GM15510 (cell line): ENCODE measurements around the gene SH3RF1.

Experiments
- POLR2A ChIP-seq: IDR thresholded peaks from 3 replicates; pipeline ENCODE4 v1.6.1; 2011; ENCODE audit warnings: borderline replicate concordance; ENCODE audit not compliant: insufficient read length; ENCODE audit errors: extremely low read depth

SH3RF1 gene

DNA sequence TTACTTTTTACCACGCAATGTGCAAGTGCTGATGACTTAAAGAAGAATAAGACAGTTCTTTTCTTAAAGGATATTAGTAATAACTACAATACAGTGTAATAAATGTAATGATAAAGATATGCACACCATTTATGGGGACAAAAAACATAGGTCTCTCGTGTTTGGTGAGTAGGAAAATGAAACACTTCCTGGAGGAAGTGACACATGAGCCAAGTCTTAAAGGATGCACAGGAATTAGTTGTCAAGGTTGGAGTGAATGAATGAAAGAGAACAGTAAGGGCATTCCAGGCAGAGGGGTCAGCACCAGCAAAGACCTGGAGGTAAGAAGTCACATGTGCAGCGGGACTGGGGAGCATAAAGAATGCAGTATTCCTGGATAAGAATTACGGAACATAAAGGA is 112.7 kb downstream of the SH3RF1 start:
- TF ChIP-seq POLR2A, result no peak

DNA sequence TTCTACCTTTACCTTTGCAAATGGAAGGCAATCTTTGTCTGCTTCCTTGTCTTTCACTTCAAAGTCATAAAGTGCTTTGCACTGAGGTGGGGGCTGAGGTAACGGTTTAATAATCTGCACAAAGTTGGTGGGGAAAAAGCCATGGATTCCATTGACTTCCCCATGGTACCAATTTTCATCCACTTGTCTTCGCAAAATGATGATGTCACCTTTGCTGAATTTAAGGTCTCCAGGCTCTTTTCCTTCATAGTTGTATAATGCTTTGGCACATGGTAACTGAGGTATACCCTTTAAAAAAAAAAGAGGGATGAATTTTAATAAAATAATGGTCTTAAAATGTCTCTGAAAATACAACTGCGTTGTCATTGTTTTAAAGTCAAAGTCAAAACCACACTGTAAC is 114.4 kb downstream of the SH3RF1 start:
- no peak for TF ChIP-seq POLR2A

DNA sequence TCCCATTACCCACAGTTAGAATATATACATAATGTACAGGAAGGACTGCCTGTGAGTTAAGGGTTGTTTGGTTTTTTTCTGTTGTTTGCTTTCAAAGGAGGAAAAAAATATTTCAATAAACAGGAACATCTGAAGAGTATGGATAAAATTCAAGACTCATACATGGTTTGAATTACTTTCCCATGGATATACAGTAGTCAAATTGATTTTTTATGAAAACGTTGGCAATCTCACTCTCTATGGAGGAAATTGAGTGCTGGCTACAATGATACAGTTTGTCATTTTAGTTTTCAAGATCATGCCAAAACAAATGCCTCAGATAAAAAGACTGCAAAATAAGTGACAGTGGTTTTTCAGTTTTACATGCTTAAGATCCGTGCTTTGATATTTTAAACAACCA is 116.6 kb downstream of the SH3RF1 start:
- no peak for TF ChIP-seq POLR2A

DNA sequence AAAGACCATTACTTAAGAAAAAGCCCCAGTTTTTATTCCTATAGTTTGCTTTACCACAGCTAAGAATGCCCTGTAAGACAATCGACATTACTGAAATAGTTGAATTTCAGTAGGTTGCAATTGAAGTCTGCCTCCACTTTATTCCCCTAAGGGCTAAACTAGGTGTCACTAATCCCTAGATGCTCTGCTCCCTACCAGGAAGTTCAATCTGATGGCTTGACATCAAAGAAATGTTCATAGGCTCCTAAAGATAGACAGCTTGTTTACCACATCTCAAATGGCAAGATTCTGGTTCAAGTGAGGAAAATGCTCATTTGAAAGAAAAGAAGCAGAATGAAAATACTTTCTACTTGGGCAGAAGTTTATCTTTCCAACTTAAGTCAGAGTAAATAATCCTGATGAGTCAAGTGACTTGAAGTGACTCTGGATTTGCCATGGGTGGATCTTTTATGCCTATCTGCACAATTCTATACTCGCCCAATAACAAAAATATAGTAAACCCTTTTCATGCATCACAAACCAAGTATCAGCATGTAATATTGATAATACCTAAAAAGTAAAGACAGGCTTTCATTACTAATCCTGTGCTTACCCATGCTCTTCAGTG is 117.2 kb downstream of the SH3RF1 start:
- no peak for TF ChIP-seq POLR2A

DNA sequence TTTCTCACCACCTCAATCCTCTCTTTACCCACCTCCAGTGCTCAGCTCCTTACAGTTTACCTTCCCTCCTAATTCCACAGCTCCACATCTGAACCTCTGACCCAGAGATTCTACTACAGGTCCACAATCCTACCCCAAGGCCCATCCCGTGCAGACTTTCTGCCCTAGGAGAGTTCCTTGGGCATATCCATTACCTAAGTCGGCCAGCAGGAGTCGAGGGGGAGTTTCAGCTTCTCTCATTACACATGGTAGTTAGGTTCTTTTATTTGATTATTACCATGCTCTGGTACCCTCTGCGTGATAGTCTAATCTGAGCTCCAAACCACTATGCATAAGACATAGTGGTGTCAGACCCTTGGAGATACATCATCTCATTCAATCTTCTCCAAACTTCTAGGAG is 117.9 kb downstream of the SH3RF1 start:
- no peak for TF ChIP-seq POLR2A

DNA sequence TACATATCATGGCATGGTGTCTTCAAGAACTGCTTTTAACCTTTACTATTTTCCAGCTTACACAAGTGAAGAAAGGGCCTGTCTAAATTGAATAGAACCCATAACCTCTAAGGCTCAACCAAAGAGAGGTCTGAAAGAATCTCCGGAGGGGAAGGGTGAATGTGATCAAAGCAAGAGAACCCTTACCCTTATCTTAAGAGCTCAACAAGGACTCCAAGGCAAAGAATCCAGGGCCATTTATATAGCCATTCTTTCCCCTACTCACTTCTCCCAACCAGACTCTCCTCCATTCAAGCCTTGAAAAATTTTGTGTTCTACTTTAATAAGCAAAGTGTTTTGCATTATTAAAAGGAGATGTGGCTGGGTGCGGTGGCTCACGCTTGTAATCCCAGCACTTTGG is 118.7 kb downstream of the SH3RF1 start:
- TF ChIP-seq POLR2A, result no peak

DNA sequence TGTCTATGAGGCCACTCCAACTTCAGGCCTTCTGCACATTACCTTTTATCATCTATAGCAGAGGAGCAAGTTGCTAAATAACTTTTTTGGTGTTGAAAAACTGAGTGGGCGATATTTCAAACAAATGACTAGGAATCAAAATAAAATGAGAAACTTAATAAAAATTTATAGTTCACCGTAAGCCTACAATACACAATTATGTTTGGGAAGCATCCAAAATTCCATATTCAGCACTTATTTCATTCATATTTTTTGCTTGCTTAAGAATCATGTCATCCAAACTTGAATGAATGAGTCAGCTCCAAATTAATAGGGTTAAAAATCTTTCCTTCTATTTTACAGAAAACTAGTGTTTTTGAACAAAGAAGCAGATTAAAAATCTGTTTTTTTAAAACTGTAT is 119.1 kb downstream of the SH3RF1 start:
- no peak for TF ChIP-seq POLR2A

DNA sequence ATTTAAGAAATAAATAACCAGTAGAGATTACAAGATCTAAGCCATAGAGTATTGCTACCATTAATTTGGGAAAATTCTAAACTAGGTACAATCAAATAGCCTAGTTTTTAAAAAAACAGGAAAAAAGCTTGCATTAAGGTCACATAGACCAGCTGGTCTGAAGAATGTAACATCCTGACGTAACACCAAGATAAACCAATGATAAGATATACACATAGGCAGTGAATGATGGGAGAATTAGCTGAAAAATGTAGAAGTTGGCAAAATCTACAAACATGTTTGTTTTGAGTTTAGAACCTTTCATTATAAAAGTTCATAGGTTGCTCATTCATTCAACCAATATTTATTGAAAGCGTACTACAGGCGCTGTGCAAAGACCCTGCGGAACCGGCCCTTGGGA is 120.0 kb downstream of the SH3RF1 start:
- no peak for TF ChIP-seq POLR2A

DNA sequence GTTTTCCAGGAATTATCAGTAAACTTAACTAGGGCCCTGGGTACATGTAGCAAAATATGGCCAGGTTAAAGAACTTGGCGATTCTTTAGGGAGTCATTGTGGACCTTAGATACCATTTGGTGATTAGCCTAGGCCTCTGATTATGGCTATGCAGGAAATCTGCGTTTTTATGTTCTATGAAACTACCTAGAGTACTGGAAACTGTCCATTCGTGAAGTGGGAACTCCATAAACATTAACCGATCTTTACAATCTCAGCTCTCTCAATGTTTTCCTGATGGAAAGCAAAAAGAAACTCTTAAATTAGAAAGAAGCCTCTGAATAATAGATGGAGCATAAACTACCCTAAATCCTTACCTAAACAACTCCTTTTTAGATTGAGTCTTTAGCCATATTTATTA is 121.9 kb downstream of the SH3RF1 start:
- no peak for TF ChIP-seq POLR2A

DNA sequence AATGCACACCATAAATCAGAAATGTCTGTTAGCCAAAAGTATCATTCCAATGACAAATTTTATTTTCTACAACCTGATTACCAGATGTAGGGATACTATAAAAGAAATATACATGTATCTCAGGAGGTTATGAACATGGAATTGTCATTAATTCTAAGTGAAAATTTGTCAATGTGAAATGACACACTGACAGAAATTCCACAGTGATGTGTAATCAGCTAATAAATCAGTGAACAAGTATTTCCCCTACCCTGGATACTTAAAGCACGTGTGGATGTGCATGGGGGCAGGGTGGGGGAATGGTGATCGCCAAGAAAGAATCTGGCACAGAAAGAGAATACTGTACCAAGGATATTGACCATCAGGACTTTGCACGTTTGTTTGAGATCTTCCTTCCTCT is 123.6 kb downstream of the SH3RF1 start:
- TF ChIP-seq POLR2A, result no peak

DNA sequence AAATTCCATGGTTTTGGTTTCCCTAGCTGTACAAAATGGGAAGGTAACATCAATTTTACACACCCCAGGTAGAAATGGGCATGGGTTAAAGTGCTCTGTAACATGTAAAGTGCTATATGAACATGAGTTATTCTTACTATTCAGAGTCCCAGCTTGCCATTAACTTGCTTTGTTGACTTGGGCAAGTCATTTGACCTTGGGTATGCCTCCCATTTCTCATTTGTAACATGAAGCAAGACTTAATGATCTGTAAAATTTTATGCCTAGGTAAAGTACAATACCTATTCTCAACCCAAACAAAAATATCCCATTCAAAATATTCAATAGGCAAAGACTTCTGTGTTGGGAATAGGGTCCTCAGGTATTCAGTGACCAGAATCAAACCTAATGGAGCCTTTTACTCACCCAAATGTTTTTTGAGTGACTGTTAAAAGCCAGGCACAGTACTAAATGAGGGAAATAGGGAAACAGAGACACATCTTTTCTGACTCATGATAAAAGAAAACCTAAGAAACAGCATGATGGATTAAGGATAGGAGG is 126.6 kb downstream of the SH3RF1 start:
- no peak for TF ChIP-seq POLR2A

DNA sequence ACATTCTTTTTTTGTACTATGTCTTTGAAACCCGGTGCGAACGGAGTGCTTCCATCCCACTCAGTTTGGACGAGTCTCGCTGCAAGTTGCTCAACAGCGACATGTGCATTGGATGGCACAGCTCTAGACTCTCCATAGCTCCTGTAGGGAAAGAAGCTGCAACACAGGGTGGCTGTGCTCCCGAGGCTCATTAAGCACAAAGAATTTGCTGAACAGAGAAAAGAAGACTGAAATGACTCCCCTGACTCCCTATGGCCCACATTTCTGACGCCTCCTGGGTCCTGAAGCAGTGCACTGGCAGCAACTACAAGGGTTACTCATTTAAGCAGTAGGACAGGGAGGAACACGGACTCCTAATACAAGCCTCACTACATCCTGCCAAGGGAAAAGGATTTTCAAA is 127.4 kb downstream of the SH3RF1 start:
- TF ChIP-seq POLR2A, result no peak

DNA sequence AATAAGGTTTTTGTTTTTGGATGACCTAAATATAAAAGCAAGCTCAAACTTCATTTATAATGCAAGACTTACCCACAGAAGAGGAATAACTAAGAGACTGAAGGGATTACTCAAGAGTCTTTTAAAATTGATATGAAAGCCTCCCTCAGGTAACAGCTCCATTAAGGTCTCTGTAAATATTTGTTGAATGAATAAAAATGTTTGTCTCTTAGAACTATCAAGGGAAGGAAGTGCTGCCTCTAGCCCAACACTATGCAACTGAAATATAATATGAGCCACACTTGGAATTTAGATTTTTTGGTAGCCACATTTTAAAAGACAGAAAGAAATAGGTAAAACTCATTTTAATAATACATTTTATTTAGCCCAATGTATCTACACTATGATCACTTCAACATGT is 127.8 kb downstream of the SH3RF1 start:
- no peak for TF ChIP-seq POLR2A

DNA sequence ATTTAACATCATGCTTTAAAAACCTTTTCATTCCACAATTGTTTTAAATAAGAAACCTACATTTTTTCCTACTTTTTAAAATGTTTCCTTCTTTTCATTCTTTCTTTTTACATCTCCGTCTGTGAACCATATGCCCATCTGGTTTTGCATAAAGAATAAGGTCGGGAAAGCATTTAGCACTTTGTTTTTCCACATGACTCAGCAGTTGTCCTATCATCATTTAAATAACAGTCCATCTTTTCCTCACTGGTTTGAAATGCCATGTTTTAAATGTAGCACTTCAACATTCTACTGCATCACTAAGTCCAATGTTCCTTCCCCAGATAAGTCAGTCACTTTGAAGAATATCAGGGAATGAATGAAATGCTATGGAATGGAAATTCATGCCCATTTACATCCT is 128.4 kb downstream of the SH3RF1 start:
- TF ChIP-seq POLR2A, result no peak

DNA sequence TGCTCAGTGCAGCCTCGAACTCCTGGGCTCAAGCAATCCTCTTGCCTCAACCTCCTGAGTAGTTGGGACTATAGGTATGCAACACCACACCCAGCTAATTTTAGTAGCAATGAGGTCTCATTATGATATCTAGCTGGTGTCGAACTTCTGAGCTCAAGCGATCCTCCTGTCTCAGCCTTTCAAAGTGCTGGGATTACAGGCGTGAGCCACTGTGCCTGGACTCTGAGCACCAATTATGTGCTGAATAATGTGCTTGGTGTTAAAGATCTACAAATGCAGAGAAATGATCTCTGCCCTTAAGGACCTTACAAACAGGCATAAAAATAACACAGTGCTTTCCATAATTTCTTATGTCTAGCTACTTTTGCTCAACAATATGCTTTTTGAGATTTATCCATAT is 131.7 kb downstream of the SH3RF1 start:
- TF ChIP-seq POLR2A, result no peak

DNA sequence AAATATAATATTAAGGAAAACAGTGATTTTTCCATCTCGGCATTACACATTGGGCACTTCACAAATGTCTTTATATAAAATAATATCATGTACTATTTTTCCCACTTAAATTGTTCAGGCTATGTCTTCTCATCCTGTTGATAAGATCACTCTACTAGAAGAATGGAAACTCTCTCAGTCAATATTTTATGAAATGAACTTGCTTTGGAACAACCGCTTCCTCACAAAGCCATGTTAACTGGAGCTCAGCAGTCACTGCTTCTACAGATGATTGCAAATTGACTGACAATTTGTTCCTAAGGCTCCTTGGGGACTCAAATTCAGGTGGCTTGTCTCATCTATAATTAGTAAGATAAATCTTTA is 133.2 kb downstream of the SH3RF1 start:
- no peak for TF ChIP-seq POLR2A
